Measurements from ENCODE around the gene ATR.

DNA sequence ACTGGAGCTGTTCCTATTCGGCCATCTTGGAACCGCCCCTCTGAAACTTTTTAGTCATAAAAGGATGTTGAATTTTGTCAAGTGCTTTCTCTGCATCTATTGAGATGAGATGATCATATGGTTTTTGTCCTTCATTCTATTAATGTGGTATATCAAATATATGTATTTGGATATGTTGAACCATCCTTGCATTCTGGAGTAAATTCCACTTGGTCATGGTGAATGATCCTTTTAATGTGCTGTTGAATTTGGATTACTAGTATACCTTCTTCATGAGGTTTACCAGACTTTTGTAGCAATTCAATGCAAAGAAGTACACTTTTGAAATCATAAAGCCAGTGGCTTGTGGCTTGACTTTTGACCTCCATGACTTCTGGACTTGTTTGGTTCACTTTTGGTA lies 97.3 kb downstream of the ATR start:
- TF ChIP-seq POLR2AphosphoS5 (IDR thresholded peaks at IDR 0.05), result no peak
- TF ChIP-seq, protein P1, sequence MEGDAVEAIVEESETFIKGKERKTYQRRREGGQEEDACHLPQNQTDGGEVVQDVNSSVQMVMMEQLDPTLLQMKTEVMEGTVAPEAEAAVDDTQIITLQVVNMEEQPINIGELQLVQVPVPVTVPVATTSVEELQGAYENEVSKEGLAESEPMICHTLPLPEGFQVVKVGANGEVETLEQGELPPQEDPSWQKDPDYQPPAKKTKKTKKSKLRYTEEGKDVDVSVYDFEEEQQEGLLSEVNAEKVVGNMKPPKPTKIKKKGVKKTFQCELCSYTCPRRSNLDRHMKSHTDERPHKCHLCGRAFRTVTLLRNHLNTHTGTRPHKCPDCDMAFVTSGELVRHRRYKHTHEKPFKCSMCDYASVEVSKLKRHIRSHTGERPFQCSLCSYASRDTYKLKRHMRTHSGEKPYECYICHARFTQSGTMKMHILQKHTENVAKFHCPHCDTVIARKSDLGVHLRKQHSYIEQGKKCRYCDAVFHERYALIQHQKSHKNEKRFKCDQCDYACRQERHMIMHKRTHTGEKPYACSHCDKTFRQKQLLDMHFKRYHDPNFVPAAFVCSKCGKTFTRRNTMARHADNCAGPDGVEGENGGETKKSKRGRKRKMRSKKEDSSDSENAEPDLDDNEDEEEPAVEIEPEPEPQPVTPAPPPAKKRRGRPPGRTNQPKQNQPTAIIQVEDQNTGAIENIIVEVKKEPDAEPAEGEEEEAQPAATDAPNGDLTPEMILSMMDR (IDR thresholded peaks at IDR 0.05), result no peak

All from prostate gland (tissue), 2 donors.